GM23248 (cell line): Measurements from ENCODE around the gene ZNF76. TPM values are rescaled to one million over a fixed set of nuclear protein-coding genes. Genes with fewer than 3 reads are reported as not detected.

ENCODE experiments used
- DNase-seq: peaks from one replicate; pipeline ENCODE4 v3.0.0-alpha.2; 2015
- H2AFZ ChIP-seq: fragments of 200-600 bp; sonication (generic); 2 replicates; pipeline ENCODE4 v1.6.1; 2016; ENCODE audit warnings: antibody characterized with exemption
- H3F3A ChIP-seq: fragments of 200-600 bp; sonication (generic); 2 replicates; pipeline ENCODE4 v1.6.1; 2016; ENCODE audit warnings: mild to moderate bottlenecking, antibody characterized with exemption, mixed run types; ENCODE audit not compliant: insufficient read depth
- H3K27ac ChIP-seq: fragments of 200-600 bp; sonication (generic); 2 replicates; pipeline ENCODE4 v1.5.1; 2016; ENCODE audit warnings: mild to moderate bottlenecking
- H3K27me3 ChIP-seq: fragments of 200-600 bp; sonication (generic); replicated peaks from 2 replicates; pipeline ENCODE4 v1.6.1; 2016; ENCODE audit warnings: mild to moderate bottlenecking; ENCODE audit not compliant: insufficient read depth
- H3K36me3 ChIP-seq: fragments of 200-600 bp; sonication (generic); 2 replicates; pipeline ENCODE4 v1.6.1; 2016; ENCODE audit warnings: low read depth, mild to moderate bottlenecking
- H3K4me1 ChIP-seq: fragments of 200-600 bp; sonication (generic); 2 replicates; pipeline ENCODE4 v1.6.1; 2016; ENCODE audit warnings: mild to moderate bottlenecking; ENCODE audit not compliant: insufficient read depth
- H3K4me2 ChIP-seq: fragments of 200-600 bp; sonication (generic); one replicate; pipeline ENCODE4 v1.6.1; 2016; ENCODE audit warnings: mild to moderate bottlenecking; ENCODE audit not compliant: unreplicated experiment
- H3K4me3 ChIP-seq: fragments of 200-600 bp; sonication (generic); 2 replicates; pipeline ENCODE4 v1.5.1; 2016; ENCODE audit warnings: mild to moderate bottlenecking
- H3K79me2 ChIP-seq: fragments of 200-600 bp; sonication (generic); 2 replicates; pipeline ENCODE4 v1.6.1; 2016; ENCODE audit warnings: mild to moderate bottlenecking; ENCODE audit not compliant: insufficient read depth
- H3K9ac ChIP-seq: fragments of 200-600 bp; sonication (generic); 2 replicates; pipeline ENCODE4 v1.6.1; 2016; ENCODE audit warnings: mild to moderate bottlenecking
- H3K9me2 ChIP-seq: fragments of 200-600 bp; sonication (generic); 2 replicates; pipeline ENCODE4 v1.6.1; 2016; ENCODE audit warnings: mixed run types, mild to moderate bottlenecking, moderate library complexity; ENCODE audit not compliant: insufficient read depth
- H3K9me3 ChIP-seq: fragments of 200-600 bp; sonication (generic); one replicate; pipeline ENCODE4 v1.6.1; 2017; ENCODE audit warnings: low read depth
- H4K20me1 ChIP-seq: fragments of 200-600 bp; sonication (generic); 2 replicates; pipeline ENCODE4 v1.6.0; 2016; ENCODE audit not compliant: insufficient read depth
- EZH2 ChIP-seq: fragments of 200-600 bp; sonication (generic); IDR thresholded peaks from 2 replicates; pipeline ENCODE4 v1.6.1; 2018; ENCODE audit warnings: antibody characterized with exemption, mild to moderate bottlenecking; ENCODE audit not compliant: insufficient read depth, poor library complexity, severe bottlenecking
- EZH2phosphoT487 ChIP-seq: fragments of 200-600 bp; sonication (generic); IDR thresholded peaks from 2 replicates; pipeline ENCODE4 v1.6.1; 2018; ENCODE audit warnings: antibody characterized with exemption, moderate library complexity, mild to moderate bottlenecking, low read depth; ENCODE audit not compliant: insufficient read depth
- whole genome bisulfite sequencing, 2 experiments: methylation state at CpG; one replicate each; pipeline ENCODE4 v1.1.6; 2015 to 2017; ENCODE audit warnings: low lambda C conversion rate in 2 of 2, low coverage in 1 of 2; ENCODE audit errors: missing lambda C conversion rate in 2 of 2; 5-methylcytosine and 5-hydroxymethylcytosine counted together
- in situ Hi-C: fragments of 300-500 bp; cut with MboI; formaldehyde crosslinking; loops from 2 replicates; pipeline ENCODE4 v1.15.0; 2020
- polyA plus RNA-seq: library from polyadenylated mRNA; unstranded; fragments of >200 nt; fragmentation: Nextera tagmentation; extraction: Ambion mirVana; gene quantifications from 2 replicates; pipeline ENCODE4 v1.2.1, GENCODE V29; 2016
- total RNA-seq: library from RNA; depleted of rRNA; stranded (reverse); fragments of >200 nt; shearing (Covaris generic); gene quantifications from 2 replicates; pipeline ENCODE4 v1.2.3, GENCODE V29; 2014

The ZNF76 gene
- total and polyA plus RNA-seq, 2 experiments from 2014 or later: 14.3 to 15.9 TPM

DNA sequence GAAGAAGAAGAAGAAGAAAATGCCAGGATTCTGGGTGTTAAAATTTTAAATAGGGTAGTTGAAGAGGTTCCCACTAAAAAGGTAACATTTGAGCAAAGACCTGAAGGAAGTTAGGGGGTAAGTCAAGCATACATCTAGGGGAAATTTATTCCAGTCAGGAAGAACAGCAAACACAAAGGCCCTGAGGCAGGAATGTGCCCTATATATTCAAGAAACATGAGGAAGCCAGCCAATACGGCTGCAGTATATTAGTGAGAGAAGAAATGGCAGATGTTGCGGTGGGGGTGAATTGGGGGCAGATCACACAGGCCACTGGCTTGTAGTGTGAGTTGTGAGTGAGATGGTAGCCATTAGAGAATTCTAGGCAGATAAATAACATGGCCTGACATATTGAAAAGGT is 6.0 kb downstream of the ZNF76 start:
- no peaks in the 10 kb centered on the region for H3K27me3 ChIP-seq
- no peaks in the 10 kb centered on the region for H3K9me2 ChIP-seq
- no peak overlapping the region for H3K4me2 ChIP-seq
- peaks cover 9% of the 10 kb centered on the region for H3K4me1 ChIP-seq
- H3K9me3 ChIP-seq: no peaks in the 10 kb centered on the region
- H3K79me2 ChIP-seq: peaks cover 40% of the 10 kb centered on the region
- H3F3A ChIP-seq: peaks cover 13% of the 10 kb centered on the region; the same call in 1 of the 2 replicates
- no peak for TF ChIP-seq EZH2phosphoT487
- no peak for TF ChIP-seq EZH2
- no peak overlapping the region for H3K27ac ChIP-seq
- in situ Hi-C loops: no loop called here
- no peak overlapping the region for H2AFZ ChIP-seq
- DNase-seq: no peak
- no peak overlapping the region for H3K9ac ChIP-seq
- no peaks in the 10 kb centered on the region for H3K36me3 ChIP-seq
- no peaks in the 10 kb centered on the region for H4K20me1 ChIP-seq
- WGBS, 2 experiments: 97 to 98% methylated on average over 2 of the region's 2 CpGs
- H3K4me3 ChIP-seq: no peak overlapping the region

DNA sequence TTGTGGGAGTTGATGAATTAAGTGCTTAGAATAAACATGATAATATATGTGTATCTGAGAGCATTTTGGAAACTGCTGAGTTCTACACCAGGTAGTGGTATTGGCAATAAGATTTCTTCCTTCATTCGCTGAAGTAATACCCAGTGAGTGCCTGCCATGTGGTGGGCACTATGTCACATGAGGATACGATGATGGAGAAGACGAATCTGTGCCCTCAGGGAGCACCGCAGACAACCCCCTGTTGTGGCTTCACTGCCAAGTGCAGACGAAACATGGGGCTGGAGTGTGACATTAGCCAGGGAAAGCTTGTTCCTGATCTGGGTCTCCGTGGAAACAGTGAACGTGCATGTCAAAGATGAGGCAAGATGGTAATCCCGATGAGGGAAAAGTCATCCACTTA is 7.9 kb downstream of the ZNF76 start:
- Histone ChIP-seq H3K4me2 (no peak overlapping the region), H3K9me2 (no peaks in the 10 kb centered on the region), H4K20me1 (no peaks in the 10 kb centered on the region), H2AFZ (no peak overlapping the region), H3K79me2 (peaks cover 44% of the 10 kb centered on the region), H3K36me3 (no peaks in the 10 kb centered on the region), H3K9ac (no peak overlapping the region), H3K27ac (no peak overlapping the region), H3K9me3 (no peaks in the 10 kb centered on the region), H3F3A (no peaks in the 10 kb centered on the region), H3K4me1 (peaks cover 6% of the 10 kb centered on the region), H3K27me3 (no peaks in the 10 kb centered on the region), H3K4me3 (no peak overlapping the region)
- WGBS, 2 experiments: 89 to 92% methylated on average over 8 of the region's 8 CpGs
- in situ Hi-C loops: no loop called here
- no peak for DNase-seq
- TF ChIP-seq EZH2 (no peak), EZH2phosphoT487 (no peak)

- Histone ChIP-seq H3K79me2 (peaks cover 41% of the 10 kb centered on the region), H3K9ac (no peak overlapping the region), H4K20me1 (no peaks in the 10 kb centered on the region), H3F3A (no peaks in the 10 kb centered on the region), H3K9me3 (no peaks in the 10 kb centered on the region), H3K4me2 (no peak overlapping the region), H3K27ac (no peak overlapping the region), H3K36me3 (no peaks in the 10 kb centered on the region), H2AFZ (no peak overlapping the region), H3K4me1 (peaks cover 1% of the 10 kb centered on the region), H3K4me3 (no peak overlapping the region), H3K27me3 (no peaks in the 10 kb centered on the region), H3K9me2 (no peaks in the 10 kb centered on the region)
- 76 to 83% methylated on average over 2 of the region's 2 CpGs for WGBS, 2 experiments
- DNase-seq: no peak
- in situ Hi-C loops: no loop called here
- TF ChIP-seq EZH2: no peak
These were observed 8.4 kb downstream of the ZNF76 start for GRCh38 chr6:35267897-35268296.

GRCh38 chr6:35272005-35272404 is 12.5 kb downstream of the ZNF76 start:
- no peak overlapping the region for H3K27ac ChIP-seq
- no peak overlapping the region for H3K4me3 ChIP-seq
- H3K9me3 ChIP-seq: no peaks in the 10 kb centered on the region
- no peak overlapping the region for H2AFZ ChIP-seq
- no peak overlapping the region for H3K9ac ChIP-seq
- no peaks in the 10 kb centered on the region for H4K20me1 ChIP-seq
- in situ Hi-C loops: no loop called here
- TF ChIP-seq EZH2phosphoT487: no peak
- no peak for TF ChIP-seq EZH2
- no peak for DNase-seq
- peaks cover 18% of the 10 kb centered on the region; the same call in 1 of the 2 replicates for H3F3A ChIP-seq
- H3K4me1 ChIP-seq: peaks cover 16% of the 10 kb centered on the region
- H3K4me2 ChIP-seq: no peak overlapping the region
- H3K27me3 ChIP-seq: no peaks in the 10 kb centered on the region
- no peaks in the 10 kb centered on the region for H3K9me2 ChIP-seq
- WGBS, 2 experiments: 93 to 100% methylated on average over 2 of the region's 2 CpGs
- no peaks in the 10 kb centered on the region for H3K36me3 ChIP-seq
- peaks cover 8% of the 10 kb centered on the region; the same call in 1 of the 2 replicates for H3K79me2 ChIP-seq
